WTC11 (cell line): ENCODE results near the gene RIC8A. TPM values are rescaled to one million over a fixed set of nuclear protein-coding genes. Genes with fewer than 3 reads are reported as not detected.

Source experiments
- CDX4 ChIP-seq: fragments of 250-450 bp; sonication (Bioruptor Pico); IDR thresholded peaks from 2 replicates; pipeline ENCODE4 v1.9.0; 2021; ENCODE audit warnings: moderate library complexity, mild to moderate bottlenecking, inconsistent platforms, borderline replicate concordance
- ELF4 ChIP-seq: sonication (generic); formaldehyde crosslinking; IDR thresholded peaks from 2 replicates; pipeline ENCODE4 v1.8.1; 2022; ENCODE audit warnings: low read depth, mild to moderate bottlenecking, moderate library complexity, missing genetic modification reagents
- ZNF425 ChIP-seq: fragments of 250-450 bp; sonication (Bioruptor Pico); conservative IDR thresholded peaks from 2 replicates; pipeline ENCODE4 v1.9.0; 2021; ENCODE audit warnings: mild to moderate bottlenecking
- total RNA-seq: library from RNA; stranded (reverse); gene quantifications from 3 replicates; pipeline ENCODE4 v1.2.3, GENCODE V29; 2021

The RIC8A gene
- total RNA-seq, 1 experiment from 2014 or later = 68.3 TPM

- TF ChIP-seq ZNF425 (CRISPR knock-in tag) (no peak), CDX4 (CRISPR knock-in tag) (no peak), ELF4 (CRISPR knock-in tag) (no peak)
Measured at GRCh38 chr11:261624-262023, 54.1 kb downstream of the RIC8A start (continued).

Other genes with a start within 250 kb of the RIC8A start
- gene SCGB1C1, start 14.6 kb upstream of the RIC8A start, total RNA-seq = not detected in 3 replicates
- gene BET1L, start 309 bp upstream of the RIC8A start, total RNA-seq = 45.1 to 51.4 TPM (median 47.0 TPM) in 3 replicates
- 19.2 to 21.0 TPM (median 20.5 TPM) in 3 replicates for gene SIRT3, start 28.6 kb downstream of the RIC8A start, total RNA-seq
- 144 to 148 TPM (median 147 TPM) in 3 replicates for gene PSMD13, start 29.3 kb downstream of the RIC8A start, total RNA-seq
- gene NLRP6, start 70.7 kb downstream of the RIC8A start, total RNA-seq = 0.09 to 0.14 TPM in 2 of 3 replicates, not detected in the other
- 74.9 to 111 TPM (median 106 TPM) in 3 replicates for gene PGGHG, start 81.4 kb downstream of the RIC8A start, total RNA-seq
- not detected in 3 replicates for gene IFITM5, start 91.8 kb downstream of the RIC8A start, total RNA-seq
- 436 to 616 TPM (median 577 TPM) in 3 replicates for gene IFITM2, start 100.1 kb downstream of the RIC8A start, total RNA-seq
- 544 to 679 TPM (median 640 TPM) in 3 replicates for gene IFITM1, start 106.3 kb downstream of the RIC8A start, total RNA-seq
- 381 to 503 TPM (median 481 TPM) in 3 replicates for gene IFITM3, start 113.2 kb downstream of the RIC8A start, total RNA-seq
- 88.0 to 113 TPM (median 97.8 TPM) in 3 replicates for gene B4GALNT4, start 161.8 kb downstream of the RIC8A start, total RNA-seq
- gene PKP3, start 186.5 kb downstream of the RIC8A start, total RNA-seq = 17.3 to 23.4 TPM (median 21.4 TPM) in 3 replicates
- 85.2 to 98.9 TPM (median 91.8 TPM) in 3 replicates for gene SIGIRR, start 207.3 kb downstream of the RIC8A start, total RNA-seq
- 13.2 to 17.6 TPM (median 16.6 TPM) in 3 replicates for gene ANO9, start 234.3 kb downstream of the RIC8A start, total RNA-seq
- gene PTDSS2, start 242.6 kb downstream of the RIC8A start, total RNA-seq = 49.5 to 56.8 TPM (median 55.2 TPM) in 3 replicates